Left lung (tissue), 10 donors: ENCODE results near the gene ATOH8. TPM values are rescaled to one million over a fixed set of nuclear protein-coding genes. Genes with fewer than 3 reads are reported as not detected.

ENCODE experiments used
- ATAC-seq: fragments of 200-7000 bp; cut with Tn5 transposase; one replicate; pipeline ENCODE4 v1.9.1; 2020; ENCODE audit warnings: moderate library complexity
- DNase-seq, 4 donors: peaks; one replicate each; pipeline ENCODE4 v3.0.0-alpha.2; 2013 to 2020
- H3K27ac ChIP-seq, 2 donors: fragments of 200-600 bp; sonication (generic) in 1 of 2; one replicate each; pipeline versions ENCODE4 v1.5.0 to v1.8.0; 2020 to 2021
- H3K27me3 ChIP-seq, 2 donors: fragments of 200-600 bp; sonication (generic) in 1 of 2; one replicate each; pipeline versions ENCODE4 v1.5.0 to v1.8.0; 2020 to 2021
- H3K36me3 ChIP-seq, 2 donors: fragments of 200-600 bp; sonication (generic) in 1 of 2; one replicate each; pipeline versions ENCODE4 v1.5.0 to v1.8.0; 2020 to 2021
- H3K4me1 ChIP-seq, 2 donors: fragments of 200-600 bp; one replicate each; pipeline ENCODE4 v1.8.0; 2021
- H3K4me3 ChIP-seq, 2 donors: fragments of 200-600 bp; sonication (generic) in 1 of 2; one replicate each; pipeline versions ENCODE4 v1.5.0 to v1.8.0; 2020 to 2021; ENCODE audit warnings: mild to moderate bottlenecking in 1 of 2
- H3K9me3 ChIP-seq, 2 donors: fragments of 200-600 bp; sonication (generic) in 1 of 2; one replicate each; pipeline versions ENCODE4 v1.5.0 to v1.8.0; 2020 to 2021
- CTCF ChIP-seq, 2 donors: fragments of 200-600 bp; sonication (generic) in 1 of 2; IDR thresholded peaks; one replicate each; pipeline versions ENCODE4 v1.5.0 to v1.8.0; 2021; ENCODE audit warnings: antibody characterized with exemption in 2 of 2
- intact Hi-C, 2 donors: fragments of 100-400 bp; cut with DNase I; formaldehyde crosslinking; loops; one replicate each; pipeline versions ENCODE4 v1.11.2 to v1.14.2; 2022
- polyA plus RNA-seq, 6 donors: library from polyadenylated mRNA; unstranded; fragments of 120-200 nt; gene quantifications; one replicate each; pipeline ENCODE4 v1.2.1, GENCODE V29; 2013; ENCODE audit not compliant: insufficient read length in 6 of 6
- total RNA-seq, 2 donors: library from RNA; stranded (reverse); fragmentation: NEBNext Ultra II Directional; extraction: Animal tissue kit (Norgen Biotek cat#: 25700); gene quantifications; one replicate each; pipeline ENCODE4 v1.2.1, GENCODE V29; 2021
- donor health status: DM: no; HTN: yes; CAD: no.
- donor health status: DM: no; HTN: no; CAD: no.

Gene ATOH8
- total and polyA plus RNA-seq, 8 donors, result 24.7 to 36.5 (median 34.3) TPM

DNA sequence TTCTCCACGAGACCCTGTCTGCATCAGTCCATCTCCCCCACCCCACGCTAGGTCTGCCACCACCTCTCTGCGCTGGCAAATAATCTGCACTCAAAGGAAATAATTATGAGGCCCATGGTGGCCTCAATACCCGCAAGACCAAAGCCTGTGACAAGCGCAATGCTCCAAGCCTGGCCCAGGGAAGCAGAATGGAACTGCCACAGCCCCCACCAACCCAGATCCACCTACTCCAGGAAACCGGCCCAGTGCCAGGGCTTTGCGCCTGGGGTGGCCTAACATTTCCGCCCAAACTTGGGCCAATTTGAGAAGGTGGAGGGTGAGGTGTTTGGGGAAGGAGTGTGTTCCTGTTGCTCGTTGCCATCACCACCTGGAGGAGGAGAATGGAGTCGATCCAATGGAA, 26.0 kb upstream of the ATOH8 start:
- no peak for TF ChIP-seq CTCF (IDR thresholded peaks at IDR 0.05)
- Histone ChIP-seq H3K4me1 (peaks cover 17 to 46% of the 10 kb centered on the region in 2 donors), H3K9me3 (no peaks in the 10 kb centered on the region), H3K27me3 (no peaks in the 10 kb centered on the region), H3K4me3 (no peak overlapping the region), H3K36me3 (no peaks in the 10 kb centered on the region), H3K27ac (peak overlapping the region in 1 of 2 donors; percentile 65)
- intact Hi-C loops, result loop anchor here in 1 of 2 donors (5.0 kb wide), 1 partner anchor 70 kb away; no protein-coding TSS in a partner anchor
- DNase-seq, result peak in 1 of 4 donors; percentile 32
- ATAC-seq, result peak; percentile 16

- Histone ChIP-seq H3K4me3 (no peak overlapping the region), H3K9me3 (no peaks in the 10 kb centered on the region), H3K27ac (peak overlapping the region; percentile 26 to 65), H3K4me1 (peaks cover 17 to 46% of the 10 kb centered on the region in 2 donors), H3K36me3 (no peaks in the 10 kb centered on the region), H3K27me3 (no peaks in the 10 kb centered on the region)
- DNase-seq (peak in 1 of 4 donors; percentile 32), ATAC-seq (peak; percentile 13)
- intact Hi-C loops, result loop anchor here in 1 of 2 donors (5.0 kb wide), 1 partner anchor 69 kb away; no protein-coding TSS in a partner anchor
- TF ChIP-seq CTCF (IDR thresholded peaks at IDR 0.05), result no peak
These were observed 25.4 kb upstream of the ATOH8 start for GRCh38 chr2:85728342-85728741.

GRCh38 chr2:85728883-85729824, 24.6 kb upstream of the ATOH8 start:
- Histone ChIP-seq H3K27ac (peak overlapping the region; percentile 26 to 65), H3K27me3 (no peaks in the 10 kb centered on the region), H3K4me3 (no peak overlapping the region), H3K9me3 (no peaks in the 10 kb centered on the region), H3K36me3 (no peaks in the 10 kb centered on the region), H3K4me1 (peaks cover 17 to 41% of the 10 kb centered on the region in 2 donors)
- peak; percentile 82 to 97 (median 90) for DNase-seq
- peak; percentile 91 to 93 for TF ChIP-seq CTCF (IDR thresholded peaks at IDR 0.05)
- ATAC-seq, result peak; percentile 98
- intact Hi-C loops, result loop anchor here in 1 of 2 donors (5.0 kb wide), 1 partner anchor 68 kb away; no protein-coding TSS in a partner anchor

GRCh38 chr2:85729825-85730510, 23.8 kb upstream of the ATOH8 start:
- Histone ChIP-seq H3K27me3 (no peaks in the 10 kb centered on the region), H3K9me3 (no peaks in the 10 kb centered on the region), H3K4me3 (no peak overlapping the region), H3K4me1 (peaks cover 17 to 33% of the 10 kb centered on the region in 2 donors), H3K36me3 (no peaks in the 10 kb centered on the region), H3K27ac (no peak overlapping the region)
- DNase-seq (peak in 1 of 4 donors; percentile 27), ATAC-seq (no peak)
- TF ChIP-seq CTCF (IDR thresholded peaks at IDR 0.05), result no peak
- intact Hi-C loops, result loop anchor here in 1 of 2 donors (5.0 kb wide), 2 partner anchors 67 to 82 kb away; no protein-coding TSS in a partner anchor
